Smooth muscle cell (in vitro differentiated cells): ENCODE results near the gene ALDH4A1. TPM values are rescaled to one million over a fixed set of nuclear protein-coding genes. Genes with fewer than 3 reads are reported as not detected.

Source experiments
- DNase-seq: peaks from one replicate; lab custom pipeline; 2025; ENCODE audit not compliant: unreplicated experiment; lab: John Stamatoyannopoulos, UW
- H2AFZ ChIP-seq: fragments of 200-600 bp; sonication (generic); 2 replicates; pipeline ENCODE4 v1.6.0; 2016; ENCODE audit warnings: antibody characterized with exemption, low read depth, mild to moderate bottlenecking
- H3F3A ChIP-seq: fragments of 200-600 bp; sonication (generic); 2 replicates; pipeline ENCODE4 v1.6.0; 2017; ENCODE audit warnings: antibody characterized with exemption, low read depth
- H3K27ac ChIP-seq: fragments of 200-600 bp; sonication (generic); 2 replicates; pipeline ENCODE4 v1.5.1; 2016; ENCODE audit warnings: low read depth, mild to moderate bottlenecking
- H3K27me3 ChIP-seq: fragments of 200-600 bp; sonication (generic); 2 replicates; pipeline ENCODE4 v1.6.1; 2016; ENCODE audit warnings: low read depth, mild to moderate bottlenecking
- H3K36me3 ChIP-seq: fragments of 200-600 bp; sonication (generic); 2 replicates; pipeline ENCODE4 v1.5.1; 2016; ENCODE audit warnings: low read depth
- H3K4me1 ChIP-seq: fragments of 200-600 bp; sonication (generic); 2 replicates; pipeline ENCODE4 v1.5.1; 2016; ENCODE audit warnings: low read depth
- H3K4me2 ChIP-seq: fragments of 200-600 bp; sonication (generic); 2 replicates; pipeline ENCODE4 v1.6.0; 2016; ENCODE audit warnings: mild to moderate bottlenecking
- H3K4me3 ChIP-seq: fragments of 200-600 bp; sonication (generic); 2 replicates; pipeline ENCODE4 v1.5.1; 2016; ENCODE audit warnings: mild to moderate bottlenecking
- H3K79me2 ChIP-seq: fragments of 200-600 bp; sonication (generic); 2 replicates; pipeline ENCODE4 v1.6.0; 2016; ENCODE audit warnings: low read depth, mild to moderate bottlenecking
- H3K9ac ChIP-seq: fragments of 200-600 bp; sonication (generic); 2 replicates; pipeline ENCODE4 v1.6.0; 2016; ENCODE audit warnings: low read depth
- H3K9me3 ChIP-seq: fragments of 200-600 bp; sonication (generic); replicated peaks from 2 replicates; pipeline ENCODE4 v1.5.1; 2016; ENCODE audit warnings: low read depth
- H4K20me1 ChIP-seq: fragments of 200-600 bp; sonication (generic); 2 replicates; pipeline ENCODE4 v1.6.0; 2016; ENCODE audit warnings: low read depth
- CTCF ChIP-seq: fragments of 200-600 bp; sonication (generic); IDR thresholded peaks from 2 replicates; pipeline ENCODE4 v1.5.1; 2017; ENCODE audit warnings: borderline replicate concordance, mild to moderate bottlenecking, antibody characterized with exemption; ENCODE audit not compliant: insufficient read depth, poor library complexity, severe bottlenecking
- WGBS: methylation state at CpG from one replicate; pipeline ENCODE4 v1.1.7; 2016; ENCODE audit warnings: low lambda C conversion rate; 5-methylcytosine and 5-hydroxymethylcytosine counted together
- polyA plus RNA-seq: library from polyadenylated mRNA; unstranded; fragments of >200 nt; fragmentation: Nextera tagmentation; extraction: Ambion mirVana; gene quantifications from 2 replicates; pipeline ENCODE4 v1.2.1, GENCODE V29; 2016
- total RNA-seq: library from RNA; depleted of rRNA; stranded (reverse); fragments of >200 nt; gene quantifications from 2 replicates; pipeline ENCODE4 v1.2.3, GENCODE V29; 2014

ALDH4A1 gene
- total and polyA plus RNA-seq, 2 experiments from 2014 or later = 4.8 to 7.2 TPM

DNA sequence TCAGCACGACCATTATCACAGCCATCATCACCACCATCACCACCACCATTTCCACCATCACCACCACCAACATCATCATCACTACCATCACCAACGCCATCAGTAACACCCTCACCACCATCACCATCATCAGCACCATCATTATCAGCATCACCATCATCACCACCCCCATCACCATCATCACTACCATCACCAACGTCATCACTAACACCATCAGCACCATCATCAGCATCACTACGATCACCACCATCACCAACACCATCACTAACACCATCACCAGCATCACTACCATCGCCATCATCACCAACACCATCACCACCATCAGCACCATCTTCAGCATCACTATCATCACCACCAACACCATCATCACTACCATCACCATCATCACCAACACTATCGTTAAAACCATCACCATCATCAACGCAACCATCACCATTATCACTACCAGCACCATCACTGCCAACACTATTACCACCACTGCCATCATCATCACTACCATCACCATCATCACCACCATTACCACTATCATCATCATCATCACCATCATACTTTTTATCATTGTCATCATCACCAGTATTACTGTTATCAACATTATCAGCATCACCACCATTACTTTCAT, 44.2 kb downstream of the ALDH4A1 start:
- Histone ChIP-seq H3K27me3 (peaks cover 14% of the 10 kb centered on the region), H3K4me2 (no peak overlapping the region), H3K27ac (no peak overlapping the region), H3K4me1 (no peaks in the 10 kb centered on the region), H3K36me3 (no peaks in the 10 kb centered on the region), H3F3A (no peaks in the 10 kb centered on the region), H4K20me1 (no peaks in the 10 kb centered on the region), H3K79me2 (no peaks in the 10 kb centered on the region), H3K9me3 (no peaks in the 10 kb centered on the region), H3K4me3 (no peak overlapping the region), H2AFZ (no peak overlapping the region), H3K9ac (no peak overlapping the region)
- DNase-seq = no peak
- no peak for TF ChIP-seq CTCF
- 91% methylated on average over 7 of the region's 7 CpGs for WGBS

DNA sequence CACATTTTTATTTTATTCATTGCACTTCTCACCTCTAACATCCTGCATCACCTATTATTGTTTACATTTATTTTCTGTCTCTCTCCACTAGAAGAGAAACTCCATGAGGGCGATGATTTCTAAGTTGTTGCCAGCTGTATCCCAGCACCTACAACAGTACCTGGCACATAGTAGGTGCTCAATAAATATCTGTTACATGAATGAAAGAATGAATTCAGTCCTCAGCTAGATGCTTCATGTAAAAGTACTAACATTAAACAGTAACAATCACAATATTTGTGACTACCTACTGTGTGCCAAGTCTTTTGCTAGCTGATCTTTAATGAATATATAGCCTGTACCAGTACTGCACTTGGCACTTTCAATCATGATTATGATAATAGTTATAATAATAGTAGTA, 45.9 kb downstream of the ALDH4A1 start:
- Histone ChIP-seq H3K9me3 (no peaks in the 10 kb centered on the region), H4K20me1 (no peaks in the 10 kb centered on the region), H3K27ac (no peak overlapping the region), H3K4me3 (no peak overlapping the region), H3F3A (no peaks in the 10 kb centered on the region), H3K9ac (no peak overlapping the region), H3K36me3 (no peaks in the 10 kb centered on the region), H3K4me1 (no peaks in the 10 kb centered on the region), H3K79me2 (no peaks in the 10 kb centered on the region), H3K4me2 (no peak overlapping the region), H3K27me3 (peaks cover 32% of the 10 kb centered on the region), H2AFZ (no peak overlapping the region)
- 93% methylated on average over 1 of the region's 1 CpG for WGBS
- no peak for TF ChIP-seq CTCF
- no peak for DNase-seq

DNA sequence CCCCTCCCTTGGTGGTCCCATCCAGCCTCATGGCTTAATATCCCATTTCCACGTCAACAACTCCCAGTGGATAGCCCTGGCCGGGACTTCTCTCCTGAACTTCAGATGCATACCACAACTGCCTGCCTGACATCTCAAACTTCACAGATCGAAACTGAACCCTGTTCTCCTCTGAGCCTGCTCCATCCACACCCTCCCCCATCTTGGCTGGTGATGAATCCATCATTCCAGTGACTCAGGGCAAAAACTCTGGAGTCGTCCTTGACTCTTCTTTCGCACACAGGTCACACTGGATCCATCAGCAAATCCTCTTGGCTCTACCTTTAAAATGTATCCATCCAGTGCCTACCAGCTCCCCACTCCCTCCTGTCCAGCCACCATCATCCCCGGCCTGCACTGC, 46.8 kb downstream of the ALDH4A1 start:
- 89% methylated on average over 6 of the region's 6 CpGs for WGBS
- TF ChIP-seq CTCF = no peak
- H3K27ac ChIP-seq = no peak overlapping the region

More for the DNA sequence above, 46.8 kb downstream of the ALDH4A1 start:
- Histone ChIP-seq H3K9ac (no peak overlapping the region), H3K79me2 (no peaks in the 10 kb centered on the region), H3K9me3 (no peaks in the 10 kb centered on the region), H3K4me1 (no peaks in the 10 kb centered on the region), H3K4me2 (no peak overlapping the region), H3K36me3 (no peaks in the 10 kb centered on the region), H3K27me3 (peaks cover 40% of the 10 kb centered on the region), H2AFZ (no peak overlapping the region), H3F3A (no peaks in the 10 kb centered on the region), H3K4me3 (no peak overlapping the region), H4K20me1 (no peaks in the 10 kb centered on the region)
- DNase-seq = no peak
